Cerebellar nuclear complex (tissue), 1 donor: ENCODE data around the gene USE1.

Experiments
- DNase-seq, 2 experiments: peaks; one replicate each; lab custom pipeline; 2025; lab: John Stamatoyannopoulos, UW

The USE1 gene

GRCh38 chr19:17235971-17236777 lies 21.0 kb downstream of the USE1 start:
- no peak for DNase-seq

DNA sequence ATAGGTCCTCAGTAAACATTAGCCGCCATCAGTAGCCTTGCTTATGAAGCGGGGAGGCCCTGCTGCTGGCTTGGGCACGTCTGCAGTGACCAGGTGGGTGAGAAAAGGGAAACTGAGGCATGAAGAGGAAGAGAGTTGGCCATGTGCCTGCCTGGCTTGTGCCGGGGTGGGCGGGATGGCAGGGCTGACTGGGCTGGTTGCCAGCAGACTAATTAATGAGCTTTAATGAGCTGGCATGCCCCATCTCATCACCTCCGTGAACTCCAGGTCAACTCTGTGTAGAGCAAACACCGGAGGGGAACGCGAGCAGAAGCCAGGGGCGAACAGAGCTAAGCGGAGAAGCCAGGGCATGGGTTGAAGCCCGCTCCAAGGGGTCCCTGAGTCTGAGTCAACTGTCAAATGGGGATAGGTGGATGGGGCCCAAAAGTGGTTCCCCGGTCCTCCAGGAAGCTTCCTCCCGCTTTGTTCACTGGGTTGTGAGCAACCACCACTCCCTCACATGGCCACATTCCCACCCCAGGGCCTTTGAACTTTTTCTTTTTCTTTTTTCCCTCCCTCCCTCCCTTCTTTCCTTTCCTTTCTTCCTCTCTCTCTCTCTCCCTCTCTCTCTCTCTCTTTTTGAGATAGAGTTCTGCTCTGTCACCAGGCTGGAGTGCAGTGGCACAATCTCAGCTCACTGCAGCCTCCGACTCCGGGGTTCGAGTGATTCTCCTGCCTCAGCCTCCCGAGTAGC lies 21.8 kb downstream of the USE1 start:
- no peak for DNase-seq

DNA sequence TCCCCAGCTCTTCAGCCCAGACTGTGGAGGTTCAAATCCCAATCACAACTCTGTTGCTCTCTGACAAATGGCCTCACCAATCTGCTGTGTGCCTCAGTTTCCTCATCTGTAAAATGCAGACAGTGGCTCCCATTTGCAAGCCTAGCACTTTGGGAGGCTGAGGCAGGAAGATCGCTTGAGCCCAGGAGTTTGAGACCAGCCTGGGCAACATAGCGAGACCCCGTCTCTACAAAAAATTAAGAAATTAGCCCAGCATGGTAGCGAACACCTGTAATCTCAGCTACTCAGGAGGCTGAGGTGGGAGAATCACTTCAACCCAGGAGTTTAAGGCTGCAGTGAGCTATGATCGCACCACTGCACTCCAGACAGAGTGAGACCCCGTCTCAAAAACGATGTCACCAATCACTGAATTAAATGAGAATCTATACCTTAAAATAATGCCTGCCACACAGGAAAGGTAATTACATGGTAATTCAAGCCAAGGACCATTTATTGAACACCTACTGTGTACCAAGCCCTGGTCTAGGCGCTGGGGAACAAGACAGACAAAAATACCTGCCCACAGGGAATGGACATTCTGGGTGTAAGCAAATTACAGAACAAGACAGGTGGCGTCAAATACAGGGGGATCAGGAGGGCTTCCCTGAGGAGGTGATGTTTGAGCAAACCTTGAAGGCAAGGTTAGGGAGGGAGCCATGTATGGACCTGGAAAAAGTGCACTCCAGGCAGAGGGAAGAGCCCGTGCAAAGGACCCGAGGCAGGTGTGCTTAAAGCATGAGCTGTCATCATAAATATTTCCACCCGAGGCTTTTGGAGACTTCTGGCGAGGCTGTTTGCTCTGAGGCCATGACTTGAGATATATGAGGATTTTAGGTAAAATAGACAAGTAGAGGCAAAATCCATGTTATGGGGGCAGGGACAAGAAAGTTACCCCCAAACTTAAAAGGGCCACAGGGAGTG lies 22.9 kb downstream of the USE1 start:
- DNase-seq = no peak

DNA sequence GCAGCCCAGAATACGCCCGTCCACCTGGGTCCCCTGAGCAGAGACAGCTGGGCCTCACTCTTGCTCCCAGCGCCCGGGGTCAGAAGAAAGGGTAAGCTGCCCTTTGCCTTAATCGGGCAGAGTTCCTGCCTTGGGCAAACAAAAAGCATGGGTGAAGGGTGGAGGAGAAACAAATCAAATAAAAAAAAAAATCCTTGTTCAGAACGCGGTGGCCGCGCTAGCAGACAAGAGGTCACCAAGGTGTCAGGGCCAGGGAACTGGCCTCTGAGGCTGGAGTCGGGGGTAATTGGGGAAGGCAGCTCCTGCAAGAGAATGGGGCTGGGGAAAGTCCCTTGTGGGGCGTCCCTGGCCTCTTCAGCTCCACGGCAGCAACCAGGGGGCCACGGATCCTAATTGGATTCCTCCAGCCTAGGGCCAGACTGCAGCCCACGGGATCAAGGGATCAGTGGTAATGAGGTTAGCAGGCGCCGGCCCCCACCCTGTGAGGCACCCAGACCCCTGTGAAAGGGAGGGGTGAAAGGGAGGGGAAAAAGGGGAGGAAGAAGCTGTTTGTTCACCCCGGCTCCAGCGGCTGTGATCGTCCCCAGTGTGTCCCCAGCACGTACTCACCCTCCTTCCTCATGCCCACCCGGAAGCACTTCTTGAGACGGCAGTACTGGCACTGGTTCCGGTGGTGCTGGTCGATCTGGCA lies 25.1 kb downstream of the USE1 start:
- no peak for DNase-seq

DNA sequence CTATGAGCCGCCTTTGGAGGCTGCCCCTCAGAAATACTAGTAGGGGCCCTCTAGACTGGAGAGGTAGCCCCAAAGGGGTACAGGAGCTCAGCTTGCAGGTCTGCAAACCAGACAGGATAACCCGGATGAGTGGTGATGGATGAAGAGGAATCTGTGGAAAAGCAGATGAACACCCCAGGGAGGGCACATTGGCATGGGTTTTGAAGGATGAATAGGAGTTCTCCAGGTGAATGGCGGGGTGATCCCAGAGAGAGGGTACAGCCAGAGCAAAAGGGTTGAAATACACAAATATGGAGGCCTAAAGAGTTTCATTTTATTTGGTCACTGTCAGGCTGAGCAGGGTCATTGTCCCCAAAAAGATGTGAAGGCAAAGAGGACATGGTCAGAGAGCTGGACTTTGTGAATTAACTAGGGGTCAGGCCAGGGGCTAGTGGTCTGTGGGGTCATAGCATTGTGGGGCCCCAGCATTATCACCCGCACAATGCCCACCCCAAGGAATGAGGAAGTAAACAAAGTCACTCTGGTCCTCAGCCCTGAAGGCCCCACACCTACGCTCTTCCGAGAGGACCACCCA lies 25.8 kb downstream of the USE1 start:
- no peak for DNase-seq

DNA sequence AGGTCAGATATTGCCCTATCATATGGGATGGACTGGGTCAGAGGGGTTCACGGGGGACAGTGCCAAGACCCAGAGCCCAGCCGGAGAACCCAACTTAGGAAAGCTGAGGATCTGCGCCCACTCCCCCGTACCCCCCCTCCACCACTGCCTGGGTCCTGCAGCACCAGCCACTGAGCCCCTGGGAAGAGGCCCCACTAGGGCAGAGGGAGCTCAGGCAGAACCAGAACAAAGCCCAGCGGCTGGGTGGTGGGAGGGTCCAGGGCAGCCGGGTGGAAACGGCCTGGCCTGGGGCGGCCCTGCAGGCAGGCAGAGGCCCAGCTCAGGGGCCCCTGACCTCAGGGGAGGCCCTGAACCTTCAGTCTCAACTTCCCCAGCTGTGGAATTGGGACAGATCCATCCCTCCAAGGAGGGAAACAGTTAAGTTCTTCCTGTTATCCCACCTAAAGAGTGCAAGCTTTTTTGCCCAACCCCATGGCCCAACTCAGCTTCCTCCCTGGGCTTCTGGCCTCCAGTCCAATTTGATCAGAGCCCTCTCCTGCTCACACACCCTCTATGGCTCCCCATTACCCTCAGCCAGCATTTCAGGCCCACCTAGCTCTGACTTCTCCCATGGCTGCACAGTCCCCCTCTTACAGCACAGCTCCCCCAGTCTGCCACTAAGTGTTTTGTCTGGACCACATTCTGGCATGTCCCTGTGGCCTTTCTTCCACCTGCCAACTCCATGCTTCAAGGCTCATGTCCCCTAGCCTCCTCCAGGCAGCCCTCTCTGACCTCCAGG lies 27.5 kb downstream of the USE1 start:
- no peak for DNase-seq

GRCh38 chr19:17243211-17243829 lies 28.2 kb downstream of the USE1 start:
- DNase-seq = no peak

DNA sequence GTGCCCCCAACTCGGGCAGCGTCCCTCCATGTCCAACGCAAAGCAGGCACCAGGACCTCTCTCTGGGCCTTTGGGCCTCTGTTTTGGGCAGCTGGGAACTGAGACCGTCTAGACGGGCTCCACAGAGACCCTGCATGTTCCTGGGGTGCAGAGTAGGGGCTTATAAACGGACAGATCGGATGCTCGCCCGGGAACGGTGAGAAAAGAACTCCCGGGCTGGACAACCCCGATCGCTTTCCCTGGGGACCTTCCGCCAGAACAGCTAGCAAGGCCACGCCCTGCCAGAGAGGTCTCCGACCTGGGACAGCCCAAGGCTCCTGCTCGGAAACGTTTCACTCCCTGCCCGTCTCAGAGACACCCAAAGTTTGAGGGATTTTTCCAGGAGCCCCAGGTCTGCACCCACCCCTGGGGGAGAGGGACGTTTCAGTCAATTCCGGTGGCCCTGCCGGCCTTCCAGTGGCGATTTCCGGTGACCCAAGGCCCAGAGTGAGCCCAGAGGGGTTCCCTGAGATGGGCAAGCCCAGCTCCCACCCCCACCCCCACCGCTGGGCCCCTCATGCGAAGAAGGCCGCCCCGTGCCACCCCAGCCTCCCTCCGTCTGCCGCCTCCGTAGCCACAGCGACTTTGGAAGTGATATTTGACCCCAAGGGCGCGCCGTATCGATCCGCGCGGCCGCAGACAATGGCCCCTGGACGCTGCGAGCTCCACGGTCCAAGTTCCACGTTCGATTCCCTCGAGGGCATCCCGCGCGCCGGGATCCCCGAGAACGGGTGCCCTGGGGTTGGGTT lies 28.9 kb downstream of the USE1 start:
- DNase-seq = no peak

- no peak for DNase-seq
Observed at GRCh38 chr19:17244618-17245534, 29.7 kb downstream of the USE1 start.

GRCh38 chr19:17245535-17245984 lies 30.4 kb downstream of the USE1 start, which contains the start of gene NR2F6:
Gene NR2F6, minus strand, starts transcription at chr19:17245919. Its CDS starts 699 bp downstream, at chr19:17245220.
- DNase-seq = no peak

DNA sequence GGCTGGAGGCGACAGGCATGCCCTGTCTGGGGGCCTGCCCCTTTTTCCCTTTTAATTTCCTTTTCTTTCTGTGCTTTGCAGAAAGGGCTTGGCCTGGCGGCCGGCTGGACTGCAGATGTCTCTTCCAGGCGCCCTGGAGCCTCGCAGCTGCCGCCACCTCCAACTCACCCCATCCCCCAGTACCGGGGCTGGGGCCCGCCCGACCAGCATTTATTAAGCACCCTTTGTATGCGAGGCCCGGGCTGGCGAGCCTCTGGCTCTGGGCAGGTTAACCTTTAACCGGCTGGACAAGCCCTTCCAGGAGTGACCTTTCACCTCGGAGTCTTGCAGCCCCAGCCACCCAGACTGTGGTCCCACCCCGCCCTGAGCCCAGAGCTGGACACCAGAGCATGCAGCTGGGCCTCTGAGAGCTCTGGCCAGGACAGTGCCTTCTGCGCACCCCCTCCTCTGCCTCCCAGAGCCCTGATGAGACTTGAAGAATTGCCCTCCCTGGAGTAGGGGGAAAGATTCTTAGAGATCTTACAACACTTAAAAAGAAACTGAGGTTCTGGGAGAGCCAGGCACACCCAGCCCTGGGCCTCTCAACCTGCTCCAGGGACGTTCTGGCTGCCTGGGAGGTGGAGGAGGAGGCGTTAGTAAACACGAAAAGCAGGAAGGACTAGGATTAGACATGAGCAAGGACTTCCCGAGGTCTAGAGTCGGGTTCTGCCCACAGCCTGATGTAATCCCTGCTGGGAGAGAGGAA lies 31.7 kb downstream of the USE1 start:
- no peak for DNase-seq

GRCh38 chr19:17248011-17248776 lies 33.0 kb downstream of the USE1 start:
- DNase-seq = no peak

DNA sequence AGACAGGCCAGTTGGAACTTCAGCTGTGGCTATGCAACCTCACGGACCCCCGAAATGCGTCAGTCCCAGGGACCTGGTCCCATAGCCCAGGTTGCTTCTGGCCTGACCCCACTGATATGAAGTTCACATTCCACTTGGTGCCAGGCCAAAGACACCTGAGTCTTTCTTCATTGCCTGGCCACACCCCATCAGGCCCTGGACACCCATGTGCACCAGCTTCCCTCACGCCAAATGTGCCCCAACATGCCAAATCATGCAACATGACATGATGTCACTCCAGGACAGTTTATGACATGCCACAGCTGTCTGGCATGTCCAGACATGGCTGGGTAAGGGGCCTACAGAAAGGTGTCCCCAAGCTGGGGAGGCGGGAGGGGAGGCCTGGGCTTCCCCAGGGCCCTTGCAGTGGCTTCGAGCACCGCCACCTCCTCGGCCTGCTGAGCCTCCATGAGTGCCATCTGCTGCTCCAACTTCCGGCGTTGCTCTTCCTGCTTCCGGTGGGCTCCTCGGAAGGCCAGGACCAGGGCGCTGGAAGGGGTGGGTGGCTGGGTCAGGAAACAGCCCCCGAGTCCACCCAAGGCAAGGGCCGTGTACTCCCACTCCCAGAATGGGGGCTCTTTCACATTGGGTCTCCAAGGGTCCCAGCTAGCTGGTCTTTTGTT lies 34.9 kb downstream of the USE1 start:
- DNase-seq = no peak

DNA sequence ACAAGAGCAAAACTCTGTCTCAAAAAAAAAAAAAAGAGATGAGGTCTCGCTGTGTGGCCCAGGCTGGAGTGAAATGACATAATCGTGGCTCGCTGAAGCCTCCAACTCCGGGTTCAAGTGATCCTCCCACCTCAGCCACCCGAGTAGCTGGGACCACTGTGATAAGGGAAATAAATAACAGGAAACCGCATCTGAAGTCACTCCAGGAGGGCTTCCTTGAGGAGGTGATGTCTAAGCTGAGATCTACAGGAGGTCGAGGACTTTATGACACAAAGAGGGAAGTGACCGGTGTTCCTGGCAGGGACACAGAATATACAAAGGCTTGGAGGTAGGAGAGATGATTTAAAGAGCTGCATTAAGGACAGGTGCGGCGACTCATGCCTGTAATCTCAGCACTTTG lies 39.5 kb downstream of the USE1 start:
- DNase-seq = no peak

DNA sequence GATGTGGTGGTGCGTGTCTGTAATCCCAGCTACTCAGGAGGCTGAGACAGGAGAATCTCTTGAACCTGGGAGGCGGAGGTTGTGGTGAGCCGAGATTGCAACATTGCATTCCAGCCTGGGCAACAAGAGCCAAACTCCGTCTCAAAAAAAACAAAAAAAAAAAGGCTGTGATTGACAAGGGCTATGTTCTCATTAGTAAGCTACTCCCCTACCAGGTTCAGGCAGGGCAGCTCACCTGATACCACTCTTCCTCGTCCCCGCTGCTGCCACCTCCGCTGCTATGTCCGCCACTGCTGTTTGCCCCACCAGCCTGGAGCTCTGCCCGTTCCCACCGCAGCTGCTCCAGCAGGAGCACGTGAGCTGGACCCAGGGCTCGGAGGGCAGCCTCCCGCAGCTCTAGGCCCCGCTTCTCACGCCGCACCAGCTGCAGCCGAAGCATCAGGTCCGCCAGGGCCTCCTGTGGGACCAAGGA lies 40.0 kb downstream of the USE1 start:
- DNase-seq = no peak

GRCh38 chr19:17256130-17256529 lies 41.0 kb downstream of the USE1 start:
- no peak for DNase-seq
